Measurements from ENCODE around the gene PLXNB2. TPM values are rescaled to one million over a fixed set of nuclear protein-coding genes. Genes with fewer than 3 reads are reported as not detected.

Gene PLXNB2
- polyA plus RNA-seq, 1 of the 3 experiments (the other 2 are of a cell fraction) = 108 TPM

DNA sequence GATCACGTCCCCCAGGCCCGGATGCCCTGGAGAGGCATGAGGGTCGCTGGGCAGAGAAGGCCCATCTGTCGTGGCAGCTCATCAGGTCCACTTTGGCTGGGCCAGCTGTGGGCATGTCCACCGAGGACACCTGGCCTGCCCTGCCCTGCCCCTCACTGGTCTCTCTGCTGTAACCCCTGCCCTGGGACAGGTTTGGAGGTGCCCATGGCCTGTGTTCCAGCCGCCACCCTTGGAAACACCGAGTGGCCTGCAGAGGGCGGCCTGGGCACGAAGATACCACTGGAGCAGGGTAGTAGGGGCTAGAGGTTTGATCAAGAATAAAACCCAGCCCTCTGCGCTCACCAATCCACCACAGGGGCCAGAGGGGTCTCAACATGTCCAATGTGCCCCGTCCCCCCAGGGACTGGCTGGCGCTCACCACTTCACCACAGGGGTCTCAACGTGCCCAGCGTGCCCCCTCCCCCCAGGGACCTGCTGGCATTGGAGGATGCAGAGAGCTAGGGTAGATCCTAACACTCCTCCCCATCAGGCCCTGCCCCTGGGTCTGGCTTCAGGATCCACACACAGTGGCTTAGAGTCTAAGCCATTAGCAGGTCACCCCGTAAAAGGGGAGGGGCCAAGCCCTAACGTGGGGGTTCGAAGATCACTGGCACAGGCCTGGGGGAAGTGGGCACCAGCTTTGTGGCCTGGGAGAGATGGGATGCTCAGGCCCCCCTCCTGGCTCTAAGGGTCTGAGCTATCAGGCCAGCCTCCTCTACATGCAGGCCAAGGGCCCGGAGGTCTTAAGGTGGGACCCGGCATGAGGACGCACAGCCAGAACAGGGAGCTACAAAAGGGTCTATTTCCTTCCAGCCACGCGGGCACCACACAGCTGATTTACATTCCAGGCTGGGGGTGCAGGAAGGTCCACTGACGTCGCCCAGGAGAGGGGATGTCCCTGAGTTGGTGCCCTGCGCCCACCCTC is 55.1 kb downstream of the PLXNB2 start:
- peak; percentile 83 for DNase-seq
- 72% methylated on average over 12 of the region's 25 CpGs for WGBS (ENCODE audit: low lambda C conversion rate)
- POLR2A ChIA-PET = interaction anchor here (0.7 to 2.1 kb wide), 2 partner anchors 11 to 74 kb away, joined by 4 to 10 read pairs; partner anchors contain the start of gene DENND6B

More for the DNA sequence above, 55.1 kb downstream of the PLXNB2 start:
- Histone ChIP-seq H3K4me1 (ENCODE audit: control insufficient read depth in 1 of 2, insufficient read depth in 2 of 2, low read depth in 1 of 2, low read length in 1 of 2) (peaks cover 5 to 43% of the 10 kb centered on the region in 2 experiments; a peak in 2 of 4 replicates), H3K27me3 (ENCODE audit: insufficient read depth) (no peaks in the 10 kb centered on the region), H3K9me2 (no peaks in the 10 kb centered on the region), H4K20me1 (ENCODE audit: insufficient read depth) (0 out of 2 replicates have a peak, but pooled peaks cover 7% of the 10 kb centered on the region), H2AFZ (ENCODE audit: low read depth) (no peak overlapping the region), H3K9me3 (no peaks in the 10 kb centered on the region), H3K36me3 (replicated peaks in 1 of 2; ENCODE audit: control insufficient read depth in 1 of 2, insufficient read depth in 2 of 2, low read length in 1 of 2) (peaks cover 3 to 37% of the 10 kb centered on the region in 2 experiments), H3K4me3 (ENCODE audit: low read depth in 2 of 2, low read length in 1 of 2) (no peak overlapping the region; a peak in 2 of 4 replicates), H3F3A (replicated peaks; ENCODE audit: insufficient read depth) (peaks cover 20% of the 10 kb centered on the region), H3K79me2 (ENCODE audit: insufficient read depth) (peaks cover 17% of the 10 kb centered on the region; the same call in 1 of the 2 replicates), H3K9ac (no peak overlapping the region), H3K27ac (ENCODE audit: low read depth in 2 of 2, low read length in 1 of 2) (peak overlapping the region in 1 of 2 experiments; percentile 69; a peak in 2 of 4 replicates), H3K4me2 (peak overlapping the region; percentile 99; the same call in 1 of the 2 replicates)
- CTCF ChIA-PET = interaction anchor here (0.7 to 4.3 kb wide), 24 partner anchors 9 to 369 kb away, joined by 3 to 72 read pairs (median 4); partner anchors contain the start of genes DENND6B, MAPK11, MAPK12 and SCO2
- TF ChIP-seq SMC3 (IDR thresholded peaks at IDR 0.05; ENCODE audit: low read depth, low read length) (peak; percentile 79), CHD2 (IDR thresholded peaks at IDR 0.05; ENCODE audit: low read length, partially characterized antibody) (no peak), FOSL2 (IDR thresholded peaks at IDR 0.05; ENCODE audit: borderline replicate concordance, low read depth) (no peak), FOXJ3 (CRISPR knock-in tag; IDR thresholded peaks at IDR 0.05) (no peak), RXRA (IDR thresholded peaks at IDR 0.05; ENCODE audit: borderline replicate concordance, low read depth) (no peak), TEAD4 (IDR thresholded peaks at IDR 0.05; ENCODE audit: borderline replicate concordance, insufficient read depth) (no peak), RFX5 (IDR thresholded peaks at IDR 0.05; ENCODE audit: low read length) (no peak), RAD21 (IDR thresholded peaks at IDR 0.05; ENCODE audit: low read length) (peak; percentile 77), JUND (IDR thresholded peaks at IDR 0.05) (no peak)
- TF ChIP-seq, protein P1, sequence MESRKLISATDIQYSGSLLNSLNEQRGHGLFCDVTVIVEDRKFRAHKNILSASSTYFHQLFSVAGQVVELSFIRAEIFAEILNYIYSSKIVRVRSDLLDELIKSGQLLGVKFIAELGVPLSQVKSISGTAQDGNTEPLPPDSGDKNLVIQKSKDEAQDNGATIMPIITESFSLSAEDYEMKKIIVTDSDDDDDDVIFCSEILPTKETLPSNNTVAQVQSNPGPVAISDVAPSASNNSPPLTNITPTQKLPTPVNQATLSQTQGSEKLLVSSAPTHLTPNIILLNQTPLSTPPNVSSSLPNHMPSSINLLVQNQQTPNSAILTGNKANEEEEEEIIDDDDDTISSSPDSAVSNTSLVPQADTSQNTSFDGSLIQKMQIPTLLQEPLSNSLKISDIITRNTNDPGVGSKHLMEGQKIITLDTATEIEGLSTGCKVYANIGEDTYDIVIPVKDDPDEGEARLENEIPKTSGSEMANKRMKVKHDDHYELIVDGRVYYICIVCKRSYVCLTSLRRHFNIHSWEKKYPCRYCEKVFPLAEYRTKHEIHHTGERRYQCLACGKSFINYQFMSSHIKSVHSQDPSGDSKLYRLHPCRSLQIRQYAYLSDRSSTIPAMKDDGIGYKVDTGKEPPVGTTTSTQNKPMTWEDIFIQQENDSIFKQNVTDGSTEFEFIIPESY (IDR thresholded peaks at IDR 0.05; ENCODE audit: borderline replicate concordance, low read depth) = no peak
- TF ChIP-seq, protein P2, sequence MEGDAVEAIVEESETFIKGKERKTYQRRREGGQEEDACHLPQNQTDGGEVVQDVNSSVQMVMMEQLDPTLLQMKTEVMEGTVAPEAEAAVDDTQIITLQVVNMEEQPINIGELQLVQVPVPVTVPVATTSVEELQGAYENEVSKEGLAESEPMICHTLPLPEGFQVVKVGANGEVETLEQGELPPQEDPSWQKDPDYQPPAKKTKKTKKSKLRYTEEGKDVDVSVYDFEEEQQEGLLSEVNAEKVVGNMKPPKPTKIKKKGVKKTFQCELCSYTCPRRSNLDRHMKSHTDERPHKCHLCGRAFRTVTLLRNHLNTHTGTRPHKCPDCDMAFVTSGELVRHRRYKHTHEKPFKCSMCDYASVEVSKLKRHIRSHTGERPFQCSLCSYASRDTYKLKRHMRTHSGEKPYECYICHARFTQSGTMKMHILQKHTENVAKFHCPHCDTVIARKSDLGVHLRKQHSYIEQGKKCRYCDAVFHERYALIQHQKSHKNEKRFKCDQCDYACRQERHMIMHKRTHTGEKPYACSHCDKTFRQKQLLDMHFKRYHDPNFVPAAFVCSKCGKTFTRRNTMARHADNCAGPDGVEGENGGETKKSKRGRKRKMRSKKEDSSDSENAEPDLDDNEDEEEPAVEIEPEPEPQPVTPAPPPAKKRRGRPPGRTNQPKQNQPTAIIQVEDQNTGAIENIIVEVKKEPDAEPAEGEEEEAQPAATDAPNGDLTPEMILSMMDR (IDR thresholded peaks at IDR 0.05) = peak; percentile 73

Data from SK-N-SH (cell line).